HepG2 (cell line): ENCODE measurements around the gene CMTM2. TPM values are rescaled to one million over a fixed set of nuclear protein-coding genes. Genes with fewer than 3 reads are reported as not detected.

Experiments
- CEBPG ChIP-seq: IDR thresholded peaks from 2 replicates; pipeline ENCODE4 v1.6.1; 2016
- GABPA ChIP-seq, 2 experiments: IDR thresholded peaks; 2 replicates each; pipeline ENCODE4 v1.6.1; 2011 to 2016; ENCODE audit warnings: low read depth in 2 of 2, low read length in 1 of 2, missing biosample characterization in 1 of 2, missing genetic modification characterization in 1 of 2
- IKZF4 ChIP-seq: sonication (generic); formaldehyde crosslinking; IDR thresholded peaks from 2 replicates; pipeline ENCODE4 v1.5.1; 2020; ENCODE audit warnings: borderline replicate concordance, mild to moderate bottlenecking, low read depth, missing genetic modification reagents; ENCODE audit errors: not compliant biosample characterization
- KLF11 ChIP-seq: IDR thresholded peaks from 2 replicates; pipeline ENCODE4 v1.6.1; 2016; ENCODE audit warnings: missing compliant biosample characterization
- KMT2A ChIP-seq: sonication (generic); formaldehyde crosslinking; IDR thresholded peaks from 2 replicates; pipeline ENCODE4 v1.4.0; 2020; ENCODE audit warnings: missing genetic modification reagents
- MYNN ChIP-seq: sonication (generic); formaldehyde crosslinking; IDR thresholded peaks from 2 replicates; pipeline ENCODE4 v1.4.0; 2020; ENCODE audit warnings: mild to moderate bottlenecking, low read depth, missing genetic modification reagents
- NCOA1 ChIP-seq: sonication (generic); formaldehyde crosslinking; IDR thresholded peaks from 2 replicates; pipeline ENCODE4 v1.9.0; 2021; ENCODE audit warnings: missing genetic modification reagents
- NCOA5 ChIP-seq: sonication (generic); formaldehyde crosslinking; IDR thresholded peaks from 2 replicates; pipeline ENCODE4 v1.4.0; 2020; ENCODE audit warnings: missing genetic modification reagents
- PAX8 ChIP-seq: sonication (generic); formaldehyde crosslinking; IDR thresholded peaks from 2 replicates; pipeline ENCODE4 v1.8.0; 2022; ENCODE audit warnings: mild to moderate bottlenecking, missing genetic modification reagents, borderline replicate concordance
- RNF2 ChIP-seq: fragments of 450-650 bp; conservative IDR thresholded peaks from 2 replicates; pipeline ENCODE4 v1.6.1; 2016; ENCODE audit warnings: low read depth
- SP1 ChIP-seq, 2 experiments: fragments of 450-650 bp in 1 of 2; sonication (generic) in 1 of 2; formaldehyde crosslinking in 1 of 2; IDR thresholded peaks; 2 replicates each; pipeline versions ENCODE4 v1.4.0 to v1.6.1; 2016 to 2020; ENCODE audit warnings: missing genetic modification reagents in 1 of 2
- ZFP82 ChIP-seq: sonication (generic); formaldehyde crosslinking; IDR thresholded peaks from 2 replicates; pipeline ENCODE4 v1.5.1; 2020; ENCODE audit warnings: mild to moderate bottlenecking, missing genetic modification reagents, borderline replicate concordance
- ZNF124 ChIP-seq: sonication (generic); formaldehyde crosslinking; IDR thresholded peaks from 2 replicates; pipeline ENCODE4 v1.4.0; 2020; ENCODE audit warnings: missing genetic modification reagents
- ZNF367 ChIP-seq: sonication (generic); formaldehyde crosslinking; IDR thresholded peaks from 2 replicates; pipeline ENCODE4 v1.4.0; 2020; ENCODE audit warnings: missing genetic modification reagents, borderline replicate concordance
- ZNF562 ChIP-seq: sonication (generic); formaldehyde crosslinking; IDR thresholded peaks from 2 replicates; pipeline ENCODE4 v1.8.0; 2022; ENCODE audit warnings: missing genetic modification reagents, borderline replicate concordance
- ZNF614 ChIP-seq: IDR thresholded peaks from 2 replicates; pipeline ENCODE4 v1.6.1; 2018; ENCODE audit warnings: missing biosample characterization, missing genetic modification reagents, inconsistent platforms, borderline replicate concordance
- ZNF672 ChIP-seq: sonication (generic); formaldehyde crosslinking; IDR thresholded peaks from 2 replicates; pipeline ENCODE4 v1.8.1; 2022; ENCODE audit warnings: missing genetic modification reagents
- ZNF724P ChIP-seq: sonication (generic); formaldehyde crosslinking; IDR thresholded peaks from 2 replicates; pipeline ENCODE4 v1.8.0; 2022; ENCODE audit warnings: missing genetic modification reagents, borderline replicate concordance
- ZNF75D ChIP-seq: sonication (generic); formaldehyde crosslinking; IDR thresholded peaks from 2 replicates; pipeline ENCODE4 v1.8.1; 2023; ENCODE audit warnings: missing genetic modification reagents, mild to moderate bottlenecking, borderline replicate concordance
- ZNF761 ChIP-seq: sonication (generic); formaldehyde crosslinking; conservative IDR thresholded peaks from 2 replicates; pipeline ENCODE4 v1.4.0; 2020; ENCODE audit warnings: mild to moderate bottlenecking, missing genetic modification reagents
- polyA plus RNA-seq, 8 experiments: library from polyadenylated mRNA; depleted of rRNA in 3 of 8; stranded (reverse) in 7 of 8; unstranded in 1 of 8; fragments of >200 nt; fragmentation: Illumina TruSeq in 4 of 8; extraction: Trizol in 4 of 8; gene quantifications; 2 replicates each; pipeline versions ENCODE4 v1.2.1 to v1.2.3, GENCODE V29; 2011 to 2016; ENCODE audit warnings: low read depth in 4 of 8, missing spikeins in 1 of 8, mixed read lengths in 1 of 8; ENCODE audit not compliant: insufficient read depth in 1 of 8
- total RNA-seq, 5 experiments: library from RNA; depleted of rRNA; stranded (reverse); fragments of >200 nt; fragmentation: Illumina TruSeq; extraction: Trizol; gene quantifications; 2 replicates each; pipeline ENCODE4 v1.2.3, GENCODE V29; 2016; ENCODE audit warnings: low read depth in 1 of 5
- TF ChIP-seq, protein P1 (sequence below): sonication (generic); formaldehyde crosslinking; IDR thresholded peaks from 2 replicates; pipeline ENCODE4 v1.8.0; 2023; ENCODE audit warnings: mild to moderate bottlenecking, missing genetic modification reagents
- TF ChIP-seq, protein P2 (sequence below): sonication (generic); formaldehyde crosslinking; IDR thresholded peaks from 2 replicates; pipeline ENCODE4 v1.4.0; 2020; ENCODE audit warnings: missing genetic modification reagents, borderline replicate concordance
- TF ChIP-seq, protein P3 (sequence below): sonication (generic); formaldehyde crosslinking; IDR thresholded peaks from 2 replicates; pipeline ENCODE4 v1.9.0; 2021; ENCODE audit warnings: missing genetic modification reagents, mild to moderate bottlenecking, borderline replicate concordance

The CMTM2 gene
- total and polyA plus RNA-seq, 2 of the 13 experiments (the other 11 are each of a cell fraction or from before 2014, with no cell fraction given): not detected

DNA sequence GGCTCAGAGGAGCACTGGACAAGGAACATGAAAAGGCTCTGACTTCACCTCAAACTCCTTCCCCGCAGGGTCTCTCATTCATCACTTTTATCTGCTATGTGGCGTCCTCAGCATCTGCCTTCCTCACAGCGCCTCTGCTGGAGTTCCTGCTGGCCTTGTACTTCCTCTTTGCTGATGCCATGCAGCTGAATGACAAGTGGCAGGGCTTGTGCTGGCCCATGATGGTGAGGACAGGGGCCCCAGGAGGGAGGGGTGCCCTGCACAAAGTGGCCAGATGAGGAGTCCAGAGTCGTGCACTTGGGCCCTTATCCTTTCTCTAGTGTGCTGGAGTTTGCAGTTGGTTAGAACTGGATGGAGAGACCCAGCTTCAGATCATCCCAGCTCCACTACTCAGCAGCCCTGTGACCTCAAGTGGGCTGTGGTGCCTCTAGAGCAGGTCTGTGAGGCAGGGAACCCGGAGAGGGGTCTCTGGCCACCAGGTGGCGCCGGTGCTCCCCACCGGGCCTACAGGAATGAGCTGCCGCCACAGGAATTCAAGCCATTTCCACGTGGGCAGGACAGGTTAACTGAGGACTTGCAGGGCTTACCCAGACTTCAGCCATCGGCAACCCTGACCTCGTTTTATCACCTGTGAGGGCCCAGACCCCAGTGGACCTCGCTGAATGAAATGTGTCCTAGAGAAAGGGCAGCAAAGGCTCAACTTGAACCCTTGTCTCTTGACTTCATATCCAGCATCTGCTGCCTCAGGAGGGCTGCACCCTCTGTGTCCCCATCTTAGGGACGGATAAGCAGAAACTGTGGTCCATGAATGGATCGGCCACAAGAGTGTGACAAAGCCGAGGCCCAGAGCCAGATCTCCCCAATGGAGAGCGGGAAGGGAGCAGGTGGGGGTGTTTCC lies 29.2 kb downstream of the CMTM2 start (continued):
- TF ChIP-seq, protein P1, sequence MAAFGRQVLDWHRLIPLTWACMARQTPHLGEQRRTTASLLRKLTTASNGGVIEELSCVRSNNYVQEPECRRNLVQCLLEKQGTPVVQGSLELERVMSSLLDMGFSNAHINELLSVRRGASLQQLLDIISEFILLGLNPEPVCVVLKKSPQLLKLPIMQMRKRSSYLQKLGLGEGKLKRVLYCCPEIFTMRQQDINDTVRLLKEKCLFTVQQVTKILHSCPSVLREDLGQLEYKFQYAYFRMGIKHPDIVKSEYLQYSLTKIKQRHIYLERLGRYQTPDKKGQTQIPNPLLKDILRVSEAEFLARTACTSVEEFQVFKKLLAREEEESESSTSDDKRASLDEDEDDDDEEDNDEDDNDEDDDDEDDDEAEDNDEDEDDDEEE: peak; percentile 79; the same call in 1 of the 2 replicates
- no peak for TF ChIP-seq ZFP82 (CRISPR knock-in tag)
- 0 out of 2 replicates have a peak, but pooled peaks have one; percentile 77 for TF ChIP-seq ZNF761 (CRISPR knock-in tag)
- TF ChIP-seq ZNF672: no peak
- TF ChIP-seq ZNF124 (CRISPR knock-in tag): peak; percentile 93
- no peak for TF ChIP-seq ZNF562
- no peak for TF ChIP-seq MYNN (CRISPR knock-in tag)
- peak; percentile 97 for TF ChIP-seq RNF2
- 0 out of 2 replicates have a peak, but pooled peaks have one; percentile 40 for TF ChIP-seq KMT2A (CRISPR knock-in tag)
- TF ChIP-seq ZNF724P (CRISPR knock-in tag): no peak
- 0 out of 2 replicates have a peak, but pooled peaks have one; percentile 58 for TF ChIP-seq ZNF367 (CRISPR knock-in tag)
- peak; percentile 83; the same call in 1 of the 2 replicates for TF ChIP-seq KLF11 (CRISPR knock-in tag)
- TF ChIP-seq, protein P2, sequence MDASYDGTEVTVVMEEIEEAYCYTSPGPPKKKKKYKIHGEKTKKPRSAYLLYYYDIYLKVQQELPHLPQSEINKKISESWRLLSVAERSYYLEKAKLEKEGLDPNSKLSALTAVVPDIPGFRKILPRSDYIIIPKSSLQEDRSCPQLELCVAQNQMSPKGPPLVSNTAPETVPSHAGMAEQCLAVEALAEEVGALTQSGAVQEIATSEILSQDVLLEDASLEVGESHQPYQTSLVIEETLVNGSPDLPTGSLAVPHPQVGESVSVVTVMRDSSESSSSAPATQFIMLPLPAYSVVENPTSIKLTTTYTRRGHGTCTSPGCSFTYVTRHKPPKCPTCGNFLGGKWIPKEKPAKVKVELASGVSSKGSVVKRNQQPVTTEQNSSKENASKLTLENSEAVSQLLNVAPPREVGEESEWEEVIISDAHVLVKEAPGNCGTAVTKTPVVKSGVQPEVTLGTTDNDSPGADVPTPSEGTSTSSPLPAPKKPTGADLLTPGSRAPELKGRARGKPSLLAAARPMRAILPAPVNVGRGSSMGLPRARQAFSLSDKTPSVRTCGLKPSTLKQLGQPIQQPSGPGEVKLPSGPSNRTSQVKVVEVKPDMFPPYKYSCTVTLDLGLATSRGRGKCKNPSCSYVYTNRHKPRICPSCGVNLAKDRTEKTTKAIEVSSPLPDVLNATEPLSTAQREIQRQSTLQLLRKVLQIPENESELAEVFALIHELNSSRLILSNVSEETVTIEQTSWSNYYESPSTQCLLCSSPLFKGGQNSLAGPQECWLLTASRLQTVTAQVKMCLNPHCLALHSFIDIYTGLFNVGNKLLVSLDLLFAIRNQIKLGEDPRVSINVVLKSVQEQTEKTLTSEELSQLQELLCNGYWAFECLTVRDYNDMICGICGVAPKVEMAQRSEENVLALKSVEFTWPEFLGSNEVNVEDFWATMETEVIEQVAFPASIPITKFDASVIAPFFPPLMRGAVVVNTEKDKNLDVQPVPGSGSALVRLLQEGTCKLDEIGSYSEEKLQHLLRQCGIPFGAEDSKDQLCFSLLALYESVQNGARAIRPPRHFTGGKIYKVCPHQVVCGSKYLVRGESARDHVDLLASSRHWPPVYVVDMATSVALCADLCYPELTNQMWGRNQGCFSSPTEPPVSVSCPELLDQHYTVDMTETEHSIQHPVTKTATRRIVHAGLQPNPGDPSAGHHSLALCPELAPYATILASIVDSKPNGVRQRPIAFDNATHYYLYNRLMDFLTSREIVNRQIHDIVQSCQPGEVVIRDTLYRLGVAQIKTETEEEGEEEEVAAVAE (CRISPR knock-in tag): no peak
- no peak for TF ChIP-seq SP1 (IDR thresholded peaks at IDR 0.05)
- TF ChIP-seq SP1 (CRISPR knock-in tag; IDR thresholded peaks at IDR 0.05): no peak
- TF ChIP-seq GABPA (IDR thresholded peaks at IDR 0.05; ENCODE audit: low read depth, low read length): no peak
- peak; percentile 44 for TF ChIP-seq GABPA (CRISPR knock-in tag; IDR thresholded peaks at IDR 0.05; ENCODE audit: low read depth)
- TF ChIP-seq ZNF75D (CRISPR knock-in tag): no peak
- peak; percentile 70 for TF ChIP-seq NCOA1 (CRISPR knock-in tag)
- peak; percentile 79; the same call in 1 of the 2 replicates for TF ChIP-seq ZNF614
- TF ChIP-seq, protein P3, sequence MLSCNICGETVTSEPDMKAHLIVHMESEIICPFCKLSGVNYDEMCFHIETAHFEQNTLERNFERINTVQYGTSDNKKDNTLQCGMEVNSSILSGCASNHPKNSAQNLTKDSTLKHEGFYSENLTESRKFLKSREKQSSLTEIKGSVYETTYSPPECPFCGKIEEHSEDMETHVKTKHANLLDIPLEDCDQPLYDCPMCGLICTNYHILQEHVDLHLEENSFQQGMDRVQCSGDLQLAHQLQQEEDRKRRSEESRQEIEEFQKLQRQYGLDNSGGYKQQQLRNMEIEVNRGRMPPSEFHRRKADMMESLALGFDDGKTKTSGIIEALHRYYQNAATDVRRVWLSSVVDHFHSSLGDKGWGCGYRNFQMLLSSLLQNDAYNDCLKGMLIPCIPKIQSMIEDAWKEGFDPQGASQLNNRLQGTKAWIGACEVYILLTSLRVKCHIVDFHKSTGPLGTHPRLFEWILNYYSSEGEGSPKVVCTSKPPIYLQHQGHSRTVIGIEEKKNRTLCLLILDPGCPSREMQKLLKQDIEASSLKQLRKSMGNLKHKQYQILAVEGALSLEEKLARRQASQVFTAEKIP (CRISPR knock-in tag): no peak
- TF ChIP-seq PAX8 (CRISPR knock-in tag): no peak
- TF ChIP-seq IKZF4 (CRISPR knock-in tag): peak; percentile 77
- no peak for TF ChIP-seq NCOA5 (CRISPR knock-in tag)
- TF ChIP-seq CEBPG (CRISPR knock-in tag): no peak
